Esophagus muscularis mucosa (tissue), 3 donors: ENCODE results near the gene EPHA4.

Experiments used
- EP300 ChIP-seq: sonication (generic); formaldehyde crosslinking; IDR thresholded peaks from one replicate; pipeline ENCODE4 v1.6.1; 2017; ENCODE audit warnings: antibody characterized with exemption
- TF ChIP-seq, protein P1 (sequence below), 3 experiments: fragments of 200-600 bp in 2 of 3; fragments of 450-650 bp in 1 of 3; sonication (generic) in 2 of 3; IDR thresholded peaks; one replicate each; pipeline ENCODE4 v1.5.1; 2017 to 2019; ENCODE audit warnings: antibody characterized with exemption in 3 of 3, mild to moderate bottlenecking in 2 of 3, moderate library complexity in 1 of 3

GRCh38 chr2:221425353-221425752 lies 146.8 kb downstream of the EPHA4 start:
- TF ChIP-seq, protein P1, sequence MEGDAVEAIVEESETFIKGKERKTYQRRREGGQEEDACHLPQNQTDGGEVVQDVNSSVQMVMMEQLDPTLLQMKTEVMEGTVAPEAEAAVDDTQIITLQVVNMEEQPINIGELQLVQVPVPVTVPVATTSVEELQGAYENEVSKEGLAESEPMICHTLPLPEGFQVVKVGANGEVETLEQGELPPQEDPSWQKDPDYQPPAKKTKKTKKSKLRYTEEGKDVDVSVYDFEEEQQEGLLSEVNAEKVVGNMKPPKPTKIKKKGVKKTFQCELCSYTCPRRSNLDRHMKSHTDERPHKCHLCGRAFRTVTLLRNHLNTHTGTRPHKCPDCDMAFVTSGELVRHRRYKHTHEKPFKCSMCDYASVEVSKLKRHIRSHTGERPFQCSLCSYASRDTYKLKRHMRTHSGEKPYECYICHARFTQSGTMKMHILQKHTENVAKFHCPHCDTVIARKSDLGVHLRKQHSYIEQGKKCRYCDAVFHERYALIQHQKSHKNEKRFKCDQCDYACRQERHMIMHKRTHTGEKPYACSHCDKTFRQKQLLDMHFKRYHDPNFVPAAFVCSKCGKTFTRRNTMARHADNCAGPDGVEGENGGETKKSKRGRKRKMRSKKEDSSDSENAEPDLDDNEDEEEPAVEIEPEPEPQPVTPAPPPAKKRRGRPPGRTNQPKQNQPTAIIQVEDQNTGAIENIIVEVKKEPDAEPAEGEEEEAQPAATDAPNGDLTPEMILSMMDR (IDR thresholded peaks at IDR 0.05): no peak
- TF ChIP-seq EP300: no peak
